C4-2B (cell line): ENCODE data around the gene TMIGD2.
A peak's percentile ranks its signal among the peaks of the same experiment; 100 is the strongest.

Experiments
- CTCF ChIP-seq: fragments of 450-650 bp; conservative IDR thresholded peaks from 2 replicates; pipeline ENCODE4 v1.5.1; 2017; ENCODE audit warnings: mild to moderate bottlenecking
- ZFX ChIP-seq: fragments of 450-650 bp; IDR thresholded peaks from 2 replicates; pipeline ENCODE4 v1.6.1; 2017

- TF ChIP-seq CTCF (peak; percentile 91), ZFX (no peak)
These were observed 34.9 kb downstream of the TMIGD2 start for GRCh38 chr19:4267101-4267900.
